A549 (cell line): ENCODE data around the gene BFSP1. TPM values are rescaled to one million over a fixed set of nuclear protein-coding genes. Genes with fewer than 3 reads are reported as not detected.
A peak's percentile ranks its signal among the peaks of the same experiment; 100 is the strongest.

ENCODE experiments used
- ATAC-seq, 2 experiments: fragments of 200-7000 bp in 1 of 2; fragments of >200 bp in 1 of 2; cut with Nextera tagmentation in 1 of 2; cut with Tn5 transposase in 1 of 2; 3 replicates each; pipeline versions ENCODE4 v1.8.0 to v1.9.1; 2018 to 2020; ENCODE audit warnings: mild to moderate bottlenecking in 1 of 2, moderate library complexity in 1 of 2
- CTCF ChIA-PET: fragments of 300-600 bp; sonication (Branson Sonifier 250); formaldehyde crosslinking; extraction: SDS; loops from one replicate; lab custom pipeline; 2021; ENCODE audit warnings: antibody characterized with exemption, inconsistent platforms; lab: Yijun Ruan, JAX
- POLR2A ChIA-PET: fragments of 350-600 bp; formaldehyde crosslinking; extraction: SDS; loops from one replicate; lab custom pipeline; 2021; ENCODE audit warnings: antibody characterized with exemption, inconsistent platforms; lab: Yijun Ruan, JAX
- DNase-seq, 2 experiments: peaks; one replicate each; pipeline versions ENCODE4 v3.0.0 to v3.0.0-alpha.2; 2011 to 2016; ENCODE audit warnings: low read depth in 1 of 2, low spot score in 1 of 2
- FAIRE-seq: peaks from 2 replicates; lab custom pipeline; 2011; peaks lifted over from hg19 to GRCh38; lab: Jason Lieb, UNC
- H3K27ac ChIP-seq, 2 experiments: fragments of >200 bp; sonication (Bioruptor Twin); formaldehyde crosslinking; 3 replicates each; pipeline ENCODE4 v1.5.1; 2016 to 2017
- H3K4me1 ChIP-seq: fragments of >200 bp; sonication (Bioruptor Twin); formaldehyde crosslinking; 3 replicates; pipeline ENCODE4 v1.6.1; 2016
- H3K4me2 ChIP-seq: fragments of >200 bp; sonication (Bioruptor Twin); formaldehyde crosslinking; 3 replicates; pipeline ENCODE4 v1.6.1; 2016
- H3K4me3 ChIP-seq: fragments of >200 bp; sonication (Bioruptor Twin); formaldehyde crosslinking; 3 replicates; pipeline ENCODE4 v1.5.1; 2016
- H3K9me3 ChIP-seq: fragments of >200 bp; sonication (Bioruptor Twin); formaldehyde crosslinking; 3 replicates; pipeline ENCODE4 v1.6.1; 2016
- ATOH8 ChIP-seq: fragments of 250-450 bp; sonication (Bioruptor Pico); IDR thresholded peaks from 2 replicates; pipeline ENCODE4 v1.5.0; 2020; ENCODE audit warnings: low read depth, mild to moderate bottlenecking, moderate library complexity
- BHLHE40 ChIP-seq: IDR thresholded peaks from 2 replicates; pipeline ENCODE4 v1.6.1; 2012; ENCODE audit warnings: low read depth, low read length, inconsistent platforms
- CEBPB ChIP-seq, 2 experiments: fragments of >200 bp in 1 of 2; sonication (Bioruptor Twin) in 1 of 2; formaldehyde crosslinking in 1 of 2; IDR thresholded peaks; 2 replicates each; pipeline ENCODE4 v1.6.1; 2012 to 2016
- CTCF ChIP-seq: fragments of >200 bp; sonication (Bioruptor Twin); formaldehyde crosslinking; IDR thresholded peaks from 3 replicates; pipeline ENCODE4 v1.5.1; 2016
- EP300 ChIP-seq, 2 experiments: fragments of >200 bp; sonication (Bioruptor Twin); formaldehyde crosslinking; IDR thresholded peaks; 2 replicates in 1 of 2; 3 replicates in 1 of 2; pipeline ENCODE4 v1.6.1; 2016 to 2017
- FOSL2 ChIP-seq, 2 experiments: fragments of 450-650 bp in 1 of 2; fragments of >200 bp in 1 of 2; sonication (Bioruptor Twin) in 1 of 2; formaldehyde crosslinking; IDR thresholded peaks; 2 replicates each; pipeline versions ENCODE4 v1.5.0 to v1.6.1; 2016 to 2020; ENCODE audit warnings: mild to moderate bottlenecking in 1 of 2, moderate library complexity in 1 of 2
- HMGXB4 ChIP-seq: fragments of 250-450 bp; sonication (Bioruptor Pico); IDR thresholded peaks from 2 replicates; pipeline ENCODE4 v1.5.0; 2021; ENCODE audit warnings: mild to moderate bottlenecking, moderate library complexity, borderline replicate concordance
- HOXA7 ChIP-seq: fragments of 250-450 bp; sonication (Bioruptor Pico); IDR thresholded peaks from 2 replicates; pipeline ENCODE4 v1.5.0; 2020; ENCODE audit warnings: mild to moderate bottlenecking, moderate library complexity
- KDM1A ChIP-seq: fragments of 200-600 bp; sonication (generic); IDR thresholded peaks from 2 replicates; pipeline ENCODE4 v1.6.1; 2016; ENCODE audit warnings: low read depth, mild to moderate bottlenecking
- KDM5A ChIP-seq: fragments of 200-600 bp; sonication (generic); IDR thresholded peaks from 2 replicates; pipeline ENCODE4 v1.6.1; 2016; ENCODE audit warnings: antibody characterized with exemption, mild to moderate bottlenecking
- MAFK ChIP-seq: fragments of 450-650 bp; IDR thresholded peaks from 2 replicates; pipeline ENCODE4 v1.6.1; 2014; ENCODE audit not compliant: partially characterized antibody
- MAX ChIP-seq: IDR thresholded peaks from 2 replicates; pipeline ENCODE4 v1.6.1; 2012
- MYC ChIP-seq: IDR thresholded peaks from 2 replicates; pipeline ENCODE4 v1.6.1; 2012; ENCODE audit warnings: mild to moderate bottlenecking, inconsistent platforms, low read length, improper control_type of control experiment, borderline replicate concordance
- NR3C1 ChIP-seq: fragments of >200 bp; sonication (Bioruptor Twin); formaldehyde crosslinking; IDR thresholded peaks from 3 replicates; pipeline ENCODE4 v1.6.1; 2017
- PHF8 ChIP-seq: fragments of 200-600 bp; sonication (generic); IDR thresholded peaks from 2 replicates; pipeline ENCODE4 v1.6.1; 2016; ENCODE audit warnings: low read depth, mild to moderate bottlenecking, antibody characterized with exemption, moderate library complexity, borderline replicate concordance
- POLR2AphosphoS2 ChIP-seq: conservative IDR thresholded peaks from 2 replicates; pipeline ENCODE4 v1.6.1; 2012; ENCODE audit warnings: low read length, improper control_type of control experiment, inconsistent platforms
- RAD21 ChIP-seq, 2 experiments: fragments of >200 bp in 1 of 2; sonication (Bioruptor Twin) in 1 of 2; formaldehyde crosslinking in 1 of 2; IDR thresholded peaks in 1 of 2; conservative IDR thresholded peaks in 1 of 2; 2 replicates in 1 of 2; 3 replicates in 1 of 2; pipeline ENCODE4 v1.6.1; 2012 to 2018; ENCODE audit warnings: inconsistent platforms in 1 of 2
- RNF2 ChIP-seq: fragments of 200-600 bp; sonication (generic); IDR thresholded peaks from 2 replicates; pipeline ENCODE4 v1.6.1; 2016; ENCODE audit warnings: low read depth, mild to moderate bottlenecking, antibody characterized with exemption, moderate library complexity, borderline replicate concordance
- SMC3 ChIP-seq: fragments of >200 bp; sonication (Bioruptor Twin); formaldehyde crosslinking; IDR thresholded peaks from 3 replicates; pipeline ENCODE4 v1.6.1; 2018; ENCODE audit warnings: inconsistent platforms
- TFCP2L1 ChIP-seq: fragments of 250-450 bp; sonication (Bioruptor Pico); IDR thresholded peaks from 2 replicates; pipeline ENCODE4 v1.5.0; 2021; ENCODE audit warnings: mild to moderate bottlenecking
- TP53 ChIP-seq: fragments of 250-450 bp; sonication (Bioruptor Pico); IDR thresholded peaks from 2 replicates; pipeline ENCODE4 v1.5.0; 2021; ENCODE audit warnings: mild to moderate bottlenecking, moderate library complexity
- ZSCAN20 ChIP-seq: fragments of 250-450 bp; sonication (Bioruptor Pico); IDR thresholded peaks from 2 replicates; pipeline ENCODE4 v1.8.0; 2022; ENCODE audit warnings: mild to moderate bottlenecking, moderate library complexity
- WGBS: methylation state at CpG from one replicate; pipeline ENCODE4 v1.1.6; 2017; ENCODE audit errors: missing lambda C conversion rate; 5-methylcytosine and 5-hydroxymethylcytosine counted together
- polyA plus RNA-seq, 4 experiments: library from polyadenylated mRNA; depleted of rRNA in 3 of 4; stranded (reverse); fragments of >200 nt; fragmentation: RNase III in 1 of 4; extraction: RNeasy Plus Mini Kit Qiagen cat#74134 plus additional on column Dnase treatment in 1 of 4; gene quantifications; 2 replicates in 3 of 4; 3 replicates in 1 of 4; pipeline ENCODE4 v1.2.3, GENCODE V29; 2011 to 2017
- TF ChIP-seq, protein P1 (sequence below): fragments of >200 bp; sonication (Bioruptor Twin); formaldehyde crosslinking; IDR thresholded peaks from 2 replicates; pipeline ENCODE4 v1.6.1; 2016

The BFSP1 gene
- polyA plus RNA-seq, 2 of the 4 experiments (the other 2 are of a cell fraction) = 7.2 to 8.3 TPM

- TF ChIP-seq KDM1A (no peak), BHLHE40 (no peak), PHF8 (no peak), CTCF (no peak), ZSCAN20 (CRISPR knock-in tag) (0 out of 2 replicates have a peak, but pooled peaks have one; percentile 16), HMGXB4 (CRISPR knock-in tag) (no peak), RAD21 (conservative IDR thresholded peaks at IDR 0.05 in 1 of 2, IDR thresholded peaks at IDR 0.05 in 1 of 2) (no peak), RNF2 (no peak), CEBPB (IDR thresholded peaks at IDR 0.05) (peak in 1 of 2 experiments; percentile 67; a peak in 2 of 4 replicates), POLR2AphosphoS2 (no peak), KDM5A (no peak), MAX (peak; percentile 51), TP53 (CRISPR knock-in tag) (no peak), SMC3 (no peak), ATOH8 (CRISPR knock-in tag) (peak; percentile 86; the same call in 1 of the 2 replicates), FOSL2 (IDR thresholded peaks at IDR 0.05) (no peak), FOSL2 (CRISPR knock-in tag; IDR thresholded peaks at IDR 0.05) (peak; percentile 37), EP300 (IDR thresholded peaks at IDR 0.05) (peak in 1 of 2 experiments; percentile 25; a peak in 1 of 5 replicates), NR3C1 (no peak), MAFK (peak; percentile 89), MYC (no peak)
- TF ChIP-seq, protein P1, sequence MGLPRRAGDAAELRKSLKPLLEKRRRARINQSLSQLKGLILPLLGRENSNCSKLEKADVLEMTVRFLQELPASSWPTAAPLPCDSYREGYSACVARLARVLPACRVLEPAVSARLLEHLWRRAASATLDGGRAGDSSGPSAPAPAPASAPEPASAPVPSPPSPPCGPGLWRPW = no peak
Observed at GRCh38 chr20:17562804-17563305, 31.7 kb upstream of the BFSP1 start (continued).

DNA sequence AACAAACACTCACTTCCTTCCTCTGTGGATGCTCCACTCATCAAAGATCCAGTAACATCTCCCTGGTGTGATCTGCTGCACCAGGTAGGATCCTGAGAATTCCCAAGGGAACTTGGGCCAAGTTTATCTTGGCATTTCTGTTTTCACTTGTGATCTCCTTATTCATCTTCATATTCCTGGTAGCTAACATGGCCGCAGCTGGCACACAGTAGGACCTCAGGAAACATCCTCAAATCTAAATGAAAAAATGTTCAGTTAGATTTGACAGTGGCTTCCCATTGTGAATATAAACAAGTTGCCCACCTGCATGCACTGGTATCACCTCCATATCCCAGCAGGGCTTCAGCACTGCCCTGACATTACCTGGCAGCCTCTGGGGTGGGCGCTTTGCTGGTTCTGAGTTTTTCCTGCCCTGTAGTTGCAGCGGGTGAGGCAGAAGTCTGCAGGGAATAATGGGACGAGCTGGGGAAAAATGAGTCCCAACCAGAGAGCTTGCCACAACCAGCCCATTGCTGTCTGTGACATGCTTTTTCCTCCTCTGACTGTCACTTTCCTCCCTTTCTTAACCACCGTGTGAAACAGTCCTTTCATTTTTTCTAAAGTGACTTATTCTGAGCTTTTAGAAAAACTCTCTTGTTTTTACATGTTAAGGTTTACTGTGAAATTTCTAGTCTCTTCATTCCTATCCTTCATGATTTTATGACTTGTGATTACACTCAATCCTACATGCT is 29.3 kb upstream of the BFSP1 start:
- peaks cover 74% of the 10 kb centered on the region for H3K4me1 ChIP-seq
- FAIRE-seq = no peak
- no peaks in the 10 kb centered on the region for H3K9me3 ChIP-seq
- peak overlapping the region; percentile 89 to 96 for H3K27ac ChIP-seq
- ChIA-PET CTCF (interaction anchor here (1.1 to 2.5 kb wide), 6 partner anchors 9 to 120 kb away, joined by 3 to 14 read pairs (median 4); partner anchors contain the start of gene DSTN), POLR2A (interaction anchor here (4.9 kb wide), 1 partner anchor 10 kb away, joined by 127 read pairs; the partner anchor contains the start of gene DSTN)
- ATAC-seq = no peak
- H3K4me2 ChIP-seq = peak overlapping the region; percentile 92; the same call in 2 of the 3 replicates
- no peak for DNase-seq
- WGBS = 80% methylated on average over 5 of the region's 5 CpGs
- TF ChIP-seq TFCP2L1 (CRISPR knock-in tag) (no peak), HOXA7 (CRISPR knock-in tag) (no peak)
- no peak overlapping the region for H3K4me3 ChIP-seq
